ENCODE measurements around the gene PCARE.

GRCh38 chr2:29100564-29100963 is 26.2 kb upstream of the PCARE start:
- no peak for TF ChIP-seq CTCF (IDR thresholded peaks at IDR 0.05)
- TF ChIP-seq POLR2A (IDR thresholded peaks at IDR 0.05) = no peak

Measured in right lobe of liver (tissue), 4 donors.